ENCODE measurements around the gene PRDM2.
A peak's percentile ranks its signal among the peaks of the same experiment; 100 is the strongest.

PRDM2 gene

DNA sequence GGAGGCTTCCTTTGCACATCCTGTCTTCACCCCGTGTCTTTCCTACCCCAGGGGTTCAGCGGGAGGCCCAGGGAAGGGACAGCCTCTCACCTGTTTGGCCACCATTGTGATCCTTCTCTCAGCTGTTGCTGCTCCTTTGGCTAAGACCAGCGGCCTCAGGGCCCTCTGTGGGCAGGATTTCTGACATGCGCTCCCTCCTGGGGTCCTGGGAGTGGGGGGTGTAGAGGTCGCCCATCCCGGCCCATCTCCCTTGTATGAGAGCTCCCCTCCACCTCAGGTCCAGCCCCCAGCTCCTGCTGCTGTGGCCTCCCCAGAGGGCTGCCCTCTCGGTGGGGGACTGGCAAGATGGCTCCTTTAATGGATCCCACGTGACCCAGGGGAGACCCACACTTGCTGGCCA is 120.5 kb downstream of the PRDM2 start:
- no peak for DNase-seq

DNA sequence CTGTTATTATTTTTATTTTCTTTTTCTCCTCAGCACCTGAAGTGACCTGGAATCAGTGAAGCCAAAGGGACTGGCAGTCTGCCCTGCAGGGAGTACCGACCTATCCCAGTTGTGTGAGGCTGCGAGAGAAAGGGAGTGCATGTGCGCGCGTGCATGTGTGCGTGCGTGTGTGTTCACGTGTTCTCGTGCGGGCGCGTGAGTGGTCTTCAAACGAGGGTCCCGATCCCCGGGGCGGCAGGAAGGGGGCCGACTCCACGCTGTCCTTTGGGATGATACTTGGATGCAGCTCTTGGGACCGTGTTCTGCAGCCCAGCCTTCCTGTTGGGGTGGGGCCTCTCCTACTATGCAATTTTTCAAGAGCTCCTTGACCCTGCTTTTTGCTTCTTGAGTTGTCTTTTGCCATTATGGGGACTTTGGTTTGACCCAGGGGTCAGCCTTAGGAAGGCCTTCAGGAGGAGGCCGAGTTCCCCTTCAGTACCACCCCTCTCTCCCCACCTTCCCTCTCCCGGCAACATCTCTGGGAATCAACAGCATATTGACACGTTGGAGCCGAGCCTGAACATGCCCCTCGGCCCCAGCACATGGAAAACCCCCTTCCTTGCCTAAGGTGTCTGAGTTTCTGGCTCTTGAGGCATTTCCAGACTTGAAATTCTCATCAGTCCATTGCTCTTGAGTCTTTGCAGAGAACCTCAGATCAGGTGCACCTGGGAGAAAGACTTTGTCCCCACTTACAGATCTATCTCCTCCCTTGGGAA is 123.3 kb downstream of the PRDM2 start:
- no peak for DNase-seq

GRCh38 chr1:13823936-13824335 is 123.9 kb downstream of the PRDM2 start:
- no peak for DNase-seq

DNA sequence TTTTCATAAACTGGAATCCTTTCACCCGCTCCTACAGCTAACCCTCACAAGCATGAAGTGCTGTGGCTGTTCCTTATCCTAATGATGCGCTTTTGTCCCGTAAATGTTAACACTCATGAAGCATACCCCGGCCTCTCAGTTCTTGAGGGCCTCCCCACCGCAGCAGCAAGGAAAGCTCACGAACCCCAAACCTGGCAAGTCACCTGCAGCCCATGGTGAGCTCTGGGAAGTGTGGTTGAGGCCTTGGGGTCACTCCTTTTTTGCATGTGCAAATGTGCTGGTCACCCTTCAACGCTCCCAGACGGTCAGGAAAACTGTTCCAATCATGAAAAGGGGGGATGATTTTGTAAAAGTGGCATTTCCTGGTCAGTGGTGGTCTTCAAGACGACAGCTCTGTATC is 124.6 kb downstream of the PRDM2 start:
- no peak for DNase-seq

GRCh38 chr1:13825033-13825432 is 125.0 kb downstream of the PRDM2 start:
- no peak for DNase-seq

DNA sequence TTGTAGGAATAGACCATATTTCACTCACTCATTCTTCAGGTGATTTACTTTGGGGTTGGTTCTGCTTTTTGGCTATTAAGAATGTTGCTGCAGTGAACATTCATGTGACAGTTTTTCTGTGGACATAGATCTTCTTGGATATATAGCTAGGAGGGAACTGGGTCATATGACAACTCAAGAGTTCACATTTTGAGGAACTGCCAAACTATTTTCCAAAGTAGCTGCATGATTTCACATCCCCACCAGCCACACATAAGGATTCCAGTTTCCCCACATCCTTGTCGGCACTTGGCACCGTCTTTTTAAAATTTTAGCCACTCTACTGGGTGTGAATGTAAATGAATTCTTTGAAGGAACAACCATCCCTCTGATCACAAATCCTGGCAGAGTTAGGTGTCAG is 126.0 kb downstream of the PRDM2 start:
- DNase-seq, result no peak

DNA sequence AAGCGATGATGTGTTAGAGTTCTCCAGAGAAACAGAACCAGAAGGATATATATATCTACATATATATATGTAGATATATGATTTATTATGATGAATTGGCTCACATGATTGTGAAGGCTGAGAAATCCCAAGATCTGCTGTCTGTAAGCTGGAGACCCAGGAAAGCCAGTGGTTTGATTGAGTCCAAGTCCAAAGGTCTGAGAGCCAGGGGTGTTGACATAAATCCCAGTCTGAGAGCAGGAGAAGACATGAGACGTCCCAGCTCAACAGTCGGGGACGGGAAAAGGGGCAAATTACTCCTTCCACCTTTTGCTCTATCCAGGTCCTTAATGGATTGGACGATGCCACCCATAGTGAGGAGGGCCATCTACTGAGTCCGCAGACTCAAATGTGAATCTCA is 126.6 kb downstream of the PRDM2 start:
- DNase-seq, result no peak

DNA sequence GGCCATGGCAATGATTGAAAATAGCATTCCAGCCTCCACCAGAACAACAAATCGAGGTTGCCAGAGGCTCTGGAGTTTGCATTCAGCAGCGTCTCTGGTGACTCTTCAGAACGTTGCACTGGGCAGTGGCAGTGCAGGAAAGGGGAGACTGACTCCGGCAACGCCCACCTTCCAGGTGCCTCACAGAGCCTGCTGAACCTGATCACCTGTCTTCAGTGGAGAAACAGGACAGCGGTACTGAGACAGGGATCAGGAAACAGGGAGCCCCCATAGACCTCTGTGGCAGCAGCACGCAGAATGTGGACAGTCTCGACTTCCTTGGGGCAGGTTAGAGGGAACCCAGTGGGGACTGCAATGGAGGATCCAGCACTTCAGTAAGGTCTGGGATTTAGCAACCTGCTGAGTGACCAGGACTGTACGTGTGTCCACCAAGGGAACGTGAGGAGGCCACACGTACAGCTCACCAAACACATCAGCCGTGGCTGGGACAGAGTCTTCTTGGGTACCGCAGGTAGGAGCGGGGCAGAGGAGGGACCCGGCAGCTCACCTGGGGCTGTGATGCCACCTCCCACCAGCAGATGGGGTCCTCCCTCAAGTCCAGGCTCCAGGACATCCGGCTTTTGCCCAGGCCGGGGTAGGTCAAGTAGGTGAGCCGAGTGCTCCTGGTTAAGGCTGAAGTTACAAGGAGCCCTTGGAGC is 128.6 kb downstream of the PRDM2 start:
- DNase-seq, result peak; percentile 74

- DNase-seq, result peak; percentile 15
Measured at GRCh38 chr1:13829152-13829769, 129.3 kb downstream of the PRDM2 start.

DNA sequence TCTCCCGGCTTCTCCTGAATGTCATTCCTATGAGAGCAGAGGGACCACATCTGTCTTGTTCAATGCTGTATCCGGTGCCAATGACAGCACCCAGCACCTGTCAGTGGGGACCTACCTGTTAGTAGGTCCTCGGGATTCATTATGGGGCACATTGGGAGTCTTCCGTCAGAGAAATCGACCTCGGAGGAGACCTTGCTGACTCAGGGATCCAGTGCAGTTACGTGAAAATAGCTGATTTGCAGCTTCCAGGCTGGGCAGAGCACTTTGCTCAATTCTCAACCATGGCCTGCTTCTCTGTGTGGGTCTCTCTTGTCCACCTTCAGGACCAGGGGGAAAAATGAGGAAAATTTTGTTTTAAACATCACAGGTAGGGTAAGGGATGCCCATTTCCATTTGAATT is 130.2 kb downstream of the PRDM2 start:
- DNase-seq, result no peak

- no peak for DNase-seq
Measured at GRCh38 chr1:13830616-13831280, 130.8 kb downstream of the PRDM2 start.

GRCh38 chr1:13832100-13832499 is 132.1 kb downstream of the PRDM2 start:
- no peak for DNase-seq

DNA sequence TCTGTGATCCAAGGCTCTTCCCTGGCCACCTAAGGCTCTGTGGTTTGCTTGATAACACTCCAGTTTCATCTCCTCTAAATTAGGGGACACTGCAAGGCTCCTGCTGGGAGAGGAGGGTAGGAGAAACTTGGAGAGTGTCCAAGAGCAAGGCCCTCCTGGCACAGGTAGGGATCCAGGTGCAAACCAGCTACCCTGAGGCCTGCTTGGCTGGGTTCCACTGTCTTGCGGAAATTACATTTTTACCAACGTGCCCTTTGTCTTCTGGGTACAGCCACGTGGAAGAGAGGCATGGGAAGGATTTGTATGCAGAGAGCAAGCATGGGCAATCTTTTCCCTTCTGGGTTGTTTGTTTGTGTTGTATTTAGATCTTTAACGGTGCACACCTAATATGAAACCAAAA is 132.5 kb downstream of the PRDM2 start:
- no peak for DNase-seq

- DNase-seq, result no peak
Measured at GRCh38 chr1:13836136-13836535, 136.1 kb downstream of the PRDM2 start.

GRCh38 chr1:13836631-13837030 is 136.6 kb downstream of the PRDM2 start:
- no peak for DNase-seq

GRCh38 chr1:13838236-13838635 is 138.2 kb downstream of the PRDM2 start:
- DNase-seq, result no peak

GRCh38 chr1:13842497-13842896 is 142.5 kb downstream of the PRDM2 start:
- DNase-seq, result no peak

GRCh38 chr1:13851726-13852125 is 151.7 kb downstream of the PRDM2 start:
- DNase-seq, result no peak

- DNase-seq, result no peak
Measured at GRCh38 chr1:13855554-13855953, 155.6 kb downstream of the PRDM2 start.

GRCh38 chr1:13860031-13860430 is 160.0 kb downstream of the PRDM2 start:
- DNase-seq, result no peak

DNA sequence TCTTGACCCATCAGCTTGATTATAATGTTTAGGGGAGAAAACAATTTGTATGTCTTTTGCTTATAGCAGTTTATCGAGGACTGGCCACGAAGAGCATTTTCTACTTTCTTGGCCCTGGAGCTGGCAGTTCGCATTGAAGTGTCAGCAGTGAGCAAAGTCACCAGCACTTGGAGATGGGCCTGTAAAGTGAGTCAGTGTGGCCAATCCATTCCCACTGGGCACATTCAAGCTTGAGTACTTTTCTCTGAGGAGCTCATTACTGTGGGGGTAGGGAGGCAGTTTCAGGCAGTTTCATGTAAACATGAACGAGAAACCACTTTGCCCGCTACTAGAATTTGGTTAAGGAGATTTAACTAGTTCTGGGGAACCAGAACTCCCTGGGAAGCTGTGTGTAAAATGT is 164.8 kb downstream of the PRDM2 start:
- no peak for DNase-seq

DNA sequence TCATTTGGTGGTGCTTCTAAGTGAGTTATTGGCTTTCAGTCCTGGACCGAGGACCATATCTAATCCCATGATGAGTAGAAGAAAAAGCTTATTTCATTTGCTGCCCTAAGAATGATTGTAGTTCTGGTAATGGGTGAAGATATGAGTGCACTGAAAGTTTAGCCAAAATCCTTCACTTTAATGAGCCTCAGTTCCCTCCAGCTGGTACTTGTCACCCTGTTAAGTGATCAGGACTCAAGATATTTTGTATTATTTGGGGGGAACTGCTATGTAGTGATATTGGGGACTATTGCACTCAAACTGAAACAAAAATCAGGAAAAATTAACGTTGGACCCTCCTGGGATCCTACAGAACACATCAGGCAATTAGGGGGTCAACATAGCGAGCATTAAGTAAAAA is 165.9 kb downstream of the PRDM2 start:
- DNase-seq, result no peak

GRCh38 chr1:13867603-13868002 is 167.6 kb downstream of the PRDM2 start:
- no peak for DNase-seq
